DOHH2 (cell line): Measurements from ENCODE around the gene ZP4.

Experiments
- H3F3A ChIP-seq: fragments of 200-600 bp; sonication (generic), shearing (Covaris generic); 2 replicates; pipeline ENCODE4 v1.6.0; 2016; ENCODE audit warnings: antibody characterized with exemption, mild to moderate bottlenecking; ENCODE audit not compliant: control insufficient read depth, insufficient read depth
- H3K27ac ChIP-seq: fragments of 200-600 bp; sonication (generic); 2 replicates; pipeline ENCODE4 v1.5.1; 2014; ENCODE audit warnings: low read depth, mild to moderate bottlenecking, low read length, moderate library complexity
- H3K27me3 ChIP-seq: fragments of 200-600 bp; sonication (generic); 2 replicates; pipeline ENCODE4 v1.6.1; 2014; ENCODE audit warnings: mild to moderate bottlenecking, low read length, mixed read lengths; ENCODE audit not compliant: control insufficient read depth
- H3K36me3 ChIP-seq: fragments of 200-600 bp; sonication (generic); 2 replicates; pipeline ENCODE4 v1.6.1; 2014; ENCODE audit warnings: mild to moderate bottlenecking, low read length, moderate library complexity, mixed read lengths; ENCODE audit not compliant: control insufficient read depth
- H3K4me1 ChIP-seq: fragments of 200-600 bp; sonication (generic); 2 replicates; pipeline ENCODE4 v1.6.1; 2014; ENCODE audit warnings: mild to moderate bottlenecking, low read length, mixed read lengths; ENCODE audit not compliant: control insufficient read depth
- H3K4me2 ChIP-seq: fragments of 200-600 bp; sonication (generic); 2 replicates; pipeline ENCODE4 v1.6.0; 2014; ENCODE audit warnings: mild to moderate bottlenecking, low read length, moderate library complexity
- H3K4me3 ChIP-seq: fragments of 200-600 bp; sonication (generic); 2 replicates; pipeline ENCODE4 v1.5.1; 2014; ENCODE audit warnings: mild to moderate bottlenecking, low read length, mixed read lengths
- H3K79me2 ChIP-seq: fragments of 200-600 bp; sonication (generic); 2 replicates; pipeline ENCODE4 v1.6.1; 2014; ENCODE audit warnings: mild to moderate bottlenecking, low read length, mixed read lengths; ENCODE audit not compliant: control insufficient read depth
- H3K9me2 ChIP-seq: fragments of 200-600 bp; sonication (generic); replicated peaks from 2 replicates; pipeline ENCODE4 v1.6.1; 2014; ENCODE audit warnings: mild to moderate bottlenecking, low read length, mixed read lengths; ENCODE audit not compliant: control insufficient read depth
- H3K9me3 ChIP-seq: fragments of 200-600 bp; sonication (generic); 2 replicates; pipeline ENCODE4 v1.6.1; 2014; ENCODE audit warnings: antibody characterized with exemption, low read length, mixed read lengths; ENCODE audit not compliant: control insufficient read depth, insufficient read depth
- H4K20me1 ChIP-seq: fragments of 200-600 bp; sonication (generic); 2 replicates; pipeline ENCODE4 v1.6.0; 2014; ENCODE audit warnings: low read depth, mild to moderate bottlenecking, antibody characterized with exemption, low read length, moderate library complexity; ENCODE audit not compliant: control insufficient read depth, insufficient read depth
- EZH2phosphoT487 ChIP-seq: fragments of 200-600 bp; sonication (generic); IDR thresholded peaks from 2 replicates; pipeline ENCODE4 v1.6.1; 2017; ENCODE audit warnings: borderline replicate concordance, mild to moderate bottlenecking, antibody characterized with exemption, low read length, moderate library complexity, mixed read lengths
- TF ChIP-seq, protein P1 (sequence below): fragments of 200-600 bp; sonication (generic); IDR thresholded peaks from one replicate; pipeline ENCODE4 v1.5.1; 2014; ENCODE audit warnings: antibody characterized with exemption, mild to moderate bottlenecking, low read depth, low read length; ENCODE audit not compliant: poor library complexity, severe bottlenecking

The ZP4 gene

DNA sequence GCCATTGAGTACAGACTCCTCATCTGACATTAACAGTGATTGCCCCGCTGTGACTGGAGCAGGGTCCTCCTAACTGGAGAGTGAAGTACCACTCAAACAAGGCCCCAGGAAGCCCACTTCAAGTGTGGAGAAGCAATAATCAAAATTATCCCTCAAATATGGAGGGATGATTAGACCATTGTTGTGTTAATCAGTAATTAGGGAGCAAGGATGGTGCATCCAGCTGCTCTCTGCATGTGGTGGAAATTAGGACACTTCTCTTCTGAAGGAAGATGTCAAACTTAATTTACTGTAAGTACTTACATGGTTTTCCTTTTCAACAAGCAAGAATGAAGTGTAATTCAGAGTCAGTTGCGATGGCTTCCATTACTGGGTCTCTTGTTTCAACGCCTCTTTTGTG, 3.4 kb upstream of the ZP4 start:
- TF ChIP-seq, protein P1, sequence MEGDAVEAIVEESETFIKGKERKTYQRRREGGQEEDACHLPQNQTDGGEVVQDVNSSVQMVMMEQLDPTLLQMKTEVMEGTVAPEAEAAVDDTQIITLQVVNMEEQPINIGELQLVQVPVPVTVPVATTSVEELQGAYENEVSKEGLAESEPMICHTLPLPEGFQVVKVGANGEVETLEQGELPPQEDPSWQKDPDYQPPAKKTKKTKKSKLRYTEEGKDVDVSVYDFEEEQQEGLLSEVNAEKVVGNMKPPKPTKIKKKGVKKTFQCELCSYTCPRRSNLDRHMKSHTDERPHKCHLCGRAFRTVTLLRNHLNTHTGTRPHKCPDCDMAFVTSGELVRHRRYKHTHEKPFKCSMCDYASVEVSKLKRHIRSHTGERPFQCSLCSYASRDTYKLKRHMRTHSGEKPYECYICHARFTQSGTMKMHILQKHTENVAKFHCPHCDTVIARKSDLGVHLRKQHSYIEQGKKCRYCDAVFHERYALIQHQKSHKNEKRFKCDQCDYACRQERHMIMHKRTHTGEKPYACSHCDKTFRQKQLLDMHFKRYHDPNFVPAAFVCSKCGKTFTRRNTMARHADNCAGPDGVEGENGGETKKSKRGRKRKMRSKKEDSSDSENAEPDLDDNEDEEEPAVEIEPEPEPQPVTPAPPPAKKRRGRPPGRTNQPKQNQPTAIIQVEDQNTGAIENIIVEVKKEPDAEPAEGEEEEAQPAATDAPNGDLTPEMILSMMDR, result no peak
- H3K9me2 ChIP-seq, result no peaks in the 10 kb centered on the region
- H3K9me3 ChIP-seq, result no peaks in the 10 kb centered on the region
- no peaks in the 10 kb centered on the region for H3K4me1 ChIP-seq
- H3K79me2 ChIP-seq, result no peaks in the 10 kb centered on the region
- H4K20me1 ChIP-seq, result no peaks in the 10 kb centered on the region
- H3K36me3 ChIP-seq, result no peaks in the 10 kb centered on the region
- no peak overlapping the region for H3K4me3 ChIP-seq
- H3K4me2 ChIP-seq, result no peak overlapping the region
- H3K27me3 ChIP-seq, result no peaks in the 10 kb centered on the region
- H3K27ac ChIP-seq, result no peak overlapping the region
- H3F3A ChIP-seq, result no peaks in the 10 kb centered on the region

DNA sequence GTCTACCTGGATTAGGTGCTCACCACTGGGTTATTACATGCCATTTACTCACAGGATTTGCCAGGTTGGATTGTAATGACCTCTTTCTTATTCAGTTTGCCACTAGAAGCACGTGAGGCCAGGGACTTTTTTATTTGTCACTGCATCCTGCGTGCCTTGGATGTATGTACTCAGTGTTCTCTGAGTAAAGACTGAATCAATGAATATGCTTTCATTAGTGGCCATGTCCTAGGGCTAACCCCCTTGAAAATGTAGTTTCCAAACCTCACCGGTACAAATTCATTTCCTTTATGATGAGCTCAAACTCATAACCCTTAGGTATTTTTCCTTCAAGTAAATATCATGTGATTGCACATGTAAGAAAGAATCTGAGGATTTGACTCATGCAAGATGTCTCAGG, 1.3 kb upstream of the ZP4 start:
- no peaks in the 10 kb centered on the region for H3K9me3 ChIP-seq
- no peaks in the 10 kb centered on the region for H3F3A ChIP-seq
- no peaks in the 10 kb centered on the region for H4K20me1 ChIP-seq
- no peaks in the 10 kb centered on the region for H3K4me1 ChIP-seq
- no peaks in the 10 kb centered on the region for H3K79me2 ChIP-seq
- no peak overlapping the region for H3K4me3 ChIP-seq
- no peak overlapping the region for H3K4me2 ChIP-seq
- no peaks in the 10 kb centered on the region for H3K9me2 ChIP-seq
- no peak for TF ChIP-seq EZH2phosphoT487
- no peaks in the 10 kb centered on the region for H3K36me3 ChIP-seq
- H3K27ac ChIP-seq, result no peak overlapping the region
- no peaks in the 10 kb centered on the region for H3K27me3 ChIP-seq

DNA sequence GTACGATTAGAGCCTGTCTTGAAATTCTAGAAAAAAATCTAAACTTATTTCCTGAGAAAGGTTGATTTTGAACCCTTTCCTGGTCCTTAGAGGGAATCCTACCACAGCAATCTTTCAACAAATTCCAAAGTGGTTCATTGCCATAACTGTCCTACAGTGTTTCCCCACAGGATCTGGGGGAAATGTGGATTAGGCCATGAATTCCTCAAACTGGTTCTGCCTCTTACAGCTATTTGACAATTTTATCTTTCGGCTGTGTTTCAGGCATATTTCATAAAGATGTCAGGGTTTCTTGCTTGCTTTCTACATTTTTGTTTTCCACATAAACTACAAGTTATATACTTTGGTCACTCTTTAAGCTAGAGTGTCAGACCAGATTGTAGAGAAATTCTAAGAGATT, 544 bp upstream of the ZP4 start:
- Histone ChIP-seq H3K4me3 (no peak overlapping the region), H3K79me2 (no peaks in the 10 kb centered on the region), H3K9me3 (no peaks in the 10 kb centered on the region), H3K4me1 (no peaks in the 10 kb centered on the region), H3K27me3 (no peaks in the 10 kb centered on the region), H4K20me1 (no peaks in the 10 kb centered on the region), H3K4me2 (no peak overlapping the region), H3F3A (no peaks in the 10 kb centered on the region), H3K9me2 (no peaks in the 10 kb centered on the region), H3K27ac (no peak overlapping the region), H3K36me3 (no peaks in the 10 kb centered on the region)
- TF ChIP-seq, protein P1, result no peak
- no peak for TF ChIP-seq EZH2phosphoT487

- H3K27ac ChIP-seq, result no peak overlapping the region
- no peaks in the 10 kb centered on the region for H3K36me3 ChIP-seq
- no peaks in the 10 kb centered on the region for H4K20me1 ChIP-seq
- H3F3A ChIP-seq, result no peaks in the 10 kb centered on the region
- no peaks in the 10 kb centered on the region for H3K9me3 ChIP-seq
- no peaks in the 10 kb centered on the region for H3K4me1 ChIP-seq
- TF ChIP-seq, protein P1, result no peak
- no peak for TF ChIP-seq EZH2phosphoT487
- no peak overlapping the region for H3K4me2 ChIP-seq
- no peaks in the 10 kb centered on the region for H3K9me2 ChIP-seq
- no peak overlapping the region for H3K4me3 ChIP-seq
- no peaks in the 10 kb centered on the region for H3K79me2 ChIP-seq
- H3K27me3 ChIP-seq, result no peaks in the 10 kb centered on the region
These were observed 306 bp downstream of the ZP4 start for GRCh38 chr1:237890416-237890815.
